ENCODE measurements around the gene NUP98. TPM values are rescaled to one million over a fixed set of nuclear protein-coding genes. Genes with fewer than 3 reads are reported as not detected.

NUP98 gene
- total and polyA plus RNA-seq, 9 donors: 38.5 to 126 (median 77.6) TPM

DNA sequence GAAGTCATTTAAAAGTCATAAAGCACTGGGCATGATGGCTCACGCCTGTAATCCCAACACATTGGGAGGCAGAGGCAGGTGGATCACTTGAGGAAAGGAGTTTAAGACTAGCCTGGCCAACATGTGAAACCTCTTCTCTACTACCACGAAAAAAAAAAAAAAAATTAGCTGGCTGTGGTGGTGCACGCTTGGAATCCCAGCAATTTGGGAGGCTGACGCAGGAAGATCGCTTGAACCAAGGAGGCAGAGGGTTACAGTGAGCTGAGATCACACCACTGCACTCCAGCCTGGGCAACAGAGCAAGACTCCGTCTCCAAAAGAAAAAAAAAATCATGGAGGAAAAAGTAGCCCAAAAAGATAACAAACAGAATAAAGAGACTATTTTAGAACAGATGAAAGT, 42.2 kb downstream of the NUP98 start:
- no peak overlapping the region for H3K4me3 ChIP-seq
- 89 to 92% (median 91%) methylated on average over 6 of the region's 6 CpGs for WGBS, 3 donors
- no peak overlapping the region for H3K27ac ChIP-seq
- DNase-seq: no peak
- intact Hi-C loops (cut with DNase I): no loop called here
- no peaks in the 10 kb centered on the region for H3K36me3 ChIP-seq
- TF ChIP-seq POLR2A (IDR thresholded peaks at IDR 0.05) (no peak), EP300 (IDR thresholded peaks at IDR 0.05) (no peak)
- TF ChIP-seq, protein P1, sequence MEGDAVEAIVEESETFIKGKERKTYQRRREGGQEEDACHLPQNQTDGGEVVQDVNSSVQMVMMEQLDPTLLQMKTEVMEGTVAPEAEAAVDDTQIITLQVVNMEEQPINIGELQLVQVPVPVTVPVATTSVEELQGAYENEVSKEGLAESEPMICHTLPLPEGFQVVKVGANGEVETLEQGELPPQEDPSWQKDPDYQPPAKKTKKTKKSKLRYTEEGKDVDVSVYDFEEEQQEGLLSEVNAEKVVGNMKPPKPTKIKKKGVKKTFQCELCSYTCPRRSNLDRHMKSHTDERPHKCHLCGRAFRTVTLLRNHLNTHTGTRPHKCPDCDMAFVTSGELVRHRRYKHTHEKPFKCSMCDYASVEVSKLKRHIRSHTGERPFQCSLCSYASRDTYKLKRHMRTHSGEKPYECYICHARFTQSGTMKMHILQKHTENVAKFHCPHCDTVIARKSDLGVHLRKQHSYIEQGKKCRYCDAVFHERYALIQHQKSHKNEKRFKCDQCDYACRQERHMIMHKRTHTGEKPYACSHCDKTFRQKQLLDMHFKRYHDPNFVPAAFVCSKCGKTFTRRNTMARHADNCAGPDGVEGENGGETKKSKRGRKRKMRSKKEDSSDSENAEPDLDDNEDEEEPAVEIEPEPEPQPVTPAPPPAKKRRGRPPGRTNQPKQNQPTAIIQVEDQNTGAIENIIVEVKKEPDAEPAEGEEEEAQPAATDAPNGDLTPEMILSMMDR (IDR thresholded peaks at IDR 0.05): no peak
- H3K4me1 ChIP-seq (ENCODE audit: insufficient read depth): no peaks in the 10 kb centered on the region
- H3K27me3 ChIP-seq: no peaks in the 10 kb centered on the region
- H3K9me3 ChIP-seq: no peaks in the 10 kb centered on the region

DNA sequence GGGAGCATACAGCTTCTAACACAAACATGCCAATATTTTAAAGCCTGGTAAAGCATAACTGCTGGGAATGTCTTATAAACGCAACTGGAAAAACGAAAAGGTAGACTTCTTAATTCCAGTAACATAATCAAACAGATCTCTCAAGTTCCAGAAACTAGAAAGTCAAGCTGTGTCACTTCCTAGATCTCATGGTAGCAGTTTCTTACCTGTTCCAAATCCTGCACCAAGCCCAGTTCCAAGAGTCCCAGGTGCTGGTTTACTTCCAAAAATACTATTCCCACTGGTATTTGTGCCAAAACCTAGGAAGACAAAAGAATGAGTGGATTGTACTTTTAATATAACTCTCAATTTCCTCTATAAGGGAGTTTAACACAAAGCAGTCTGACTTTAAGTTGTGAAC, 44.2 kb downstream of the NUP98 start:
- Histone ChIP-seq H3K27me3 (no peaks in the 10 kb centered on the region), H3K27ac (no peak overlapping the region), H3K4me1 (ENCODE audit: insufficient read depth) (no peaks in the 10 kb centered on the region), H3K36me3 (no peaks in the 10 kb centered on the region), H3K4me3 (no peak overlapping the region), H3K9me3 (no peaks in the 10 kb centered on the region)
- no peak for DNase-seq
- TF ChIP-seq EP300 (IDR thresholded peaks at IDR 0.05) (no peak), POLR2A (IDR thresholded peaks at IDR 0.05) (no peak)
- 92 to 94% (median 93%) methylated on average over 2 of the region's 2 CpGs for WGBS, 3 donors
- intact Hi-C loops (cut with DNase I): no loop called here

DNA sequence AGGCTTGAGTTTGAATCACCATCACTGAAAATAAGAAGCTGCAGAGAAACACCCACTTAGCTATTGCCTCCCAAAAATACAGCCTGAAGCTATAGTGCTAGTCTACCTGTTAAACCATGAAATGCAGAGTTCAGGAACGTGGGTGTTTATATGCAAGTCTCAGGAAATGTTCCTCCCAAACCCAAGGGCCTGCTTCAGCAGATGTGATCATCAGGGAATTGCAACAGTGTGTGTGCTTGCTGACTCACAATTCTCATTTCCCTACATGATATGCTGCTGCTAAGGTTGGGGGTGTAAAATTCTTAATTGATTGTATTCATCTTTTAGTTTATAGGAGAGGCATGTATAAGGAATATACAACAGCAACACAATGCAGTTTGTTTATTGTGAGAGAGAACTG, 49.6 kb downstream of the NUP98 start:
- no peak for DNase-seq
- Histone ChIP-seq H3K27me3 (no peaks in the 10 kb centered on the region), H3K9me3 (no peaks in the 10 kb centered on the region), H3K4me1 (ENCODE audit: insufficient read depth) (no peaks in the 10 kb centered on the region), H3K4me3 (no peak overlapping the region), H3K27ac (no peak overlapping the region), H3K36me3 (no peaks in the 10 kb centered on the region)
- TF ChIP-seq, protein P1 (IDR thresholded peaks at IDR 0.05): no peak
- no peak for TF ChIP-seq EP300 (IDR thresholded peaks at IDR 0.05)
- TF ChIP-seq POLR2A (IDR thresholded peaks at IDR 0.05): no peak
- intact Hi-C loops (cut with DNase I): no loop called here
- 81 to 89% (median 82%) methylated on average over 1 of the region's 1 CpG for WGBS, 3 donors

DNA sequence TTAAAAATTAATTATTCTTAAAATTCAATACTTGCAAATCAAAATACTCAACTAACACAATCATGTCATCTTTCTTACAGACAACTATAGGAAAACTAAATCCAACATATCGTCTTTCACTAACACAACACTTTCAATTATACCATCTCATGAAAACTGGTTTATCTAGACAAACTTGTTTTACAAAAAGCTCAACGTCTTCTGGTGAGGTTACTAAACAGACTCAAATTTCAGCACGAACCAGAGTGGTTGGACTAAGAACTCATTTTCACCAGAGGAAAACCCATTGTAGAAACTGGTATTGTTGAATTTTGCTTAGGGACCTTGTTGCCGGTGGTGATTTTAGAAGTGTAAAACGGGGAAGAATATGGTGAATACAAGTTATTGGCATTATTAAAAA, 52.2 kb downstream of the NUP98 start:
- Histone ChIP-seq H3K36me3 (no peaks in the 10 kb centered on the region), H3K27ac (no peak overlapping the region), H3K4me1 (ENCODE audit: insufficient read depth) (no peaks in the 10 kb centered on the region), H3K4me3 (no peak overlapping the region), H3K9me3 (no peaks in the 10 kb centered on the region), H3K27me3 (no peaks in the 10 kb centered on the region)
- 85 to 91% (median 87%) methylated on average over 5 of the region's 5 CpGs for WGBS, 3 donors
- no peak for DNase-seq
- intact Hi-C loops (cut with DNase I): no loop called here
- TF ChIP-seq EP300 (IDR thresholded peaks at IDR 0.05) (no peak), POLR2A (IDR thresholded peaks at IDR 0.05) (no peak)
- TF ChIP-seq, protein P1 (IDR thresholded peaks at IDR 0.05): no peak

DNA sequence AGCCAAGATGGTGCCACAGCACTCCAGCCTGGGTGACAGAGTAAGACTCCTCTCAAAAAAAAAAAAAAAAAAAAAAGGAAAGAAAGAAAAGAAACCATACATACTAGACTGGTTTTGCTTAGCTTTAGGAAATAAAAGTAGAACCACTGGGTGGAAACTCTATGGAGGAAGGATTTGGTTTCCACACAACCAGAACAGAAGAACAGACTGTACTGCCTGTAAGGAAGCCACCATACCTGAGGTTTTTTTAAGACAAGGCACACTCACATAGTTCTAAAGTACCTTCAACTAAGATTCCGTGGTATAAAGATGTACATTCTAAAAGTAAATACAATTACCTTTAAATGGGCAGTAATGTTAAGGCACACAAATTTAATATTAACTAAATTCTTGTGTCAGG, 58.6 kb downstream of the NUP98 start:
- no peak for DNase-seq
- Histone ChIP-seq H3K27ac (no peak overlapping the region), H3K27me3 (no peaks in the 10 kb centered on the region), H3K4me3 (no peak overlapping the region), H3K4me1 (ENCODE audit: insufficient read depth) (no peaks in the 10 kb centered on the region), H3K9me3 (no peaks in the 10 kb centered on the region), H3K36me3 (no peaks in the 10 kb centered on the region)
- intact Hi-C loops (cut with DNase I): no loop called here
- TF ChIP-seq EP300 (IDR thresholded peaks at IDR 0.05) (no peak), POLR2A (IDR thresholded peaks at IDR 0.05) (no peak)
- TF ChIP-seq, protein P1 (IDR thresholded peaks at IDR 0.05): no peak
- 95 to 100% (median 95%) methylated on average over 1 of the region's 1 CpG for WGBS, 3 donors

Measured in ovary (tissue), 9 donors.